ENCODE results near the gene SUPT3H. TPM values are rescaled to one million over a fixed set of nuclear protein-coding genes. Genes with fewer than 3 reads are reported as not detected.

Gene SUPT3H
- total and polyA plus RNA-seq, 9 donors = 10.3 to 23.1 (median 16.2) TPM

GRCh38 chr6:44960898-44961297 lies 416.8 kb downstream of the SUPT3H start:
- intact Hi-C loops (cut with DNase I) = no loop called here
- 89 to 91% (median 90%) methylated on average over 4 of the region's 4 CpGs for WGBS, 3 donors
- no peaks in the 10 kb centered on the region for H3K4me1 ChIP-seq (ENCODE audit: insufficient read depth)

GRCh38 chr6:44959651-44960050 lies 418.1 kb downstream of the SUPT3H start:
- 78 to 88% (median 85%) methylated on average over 3 of the region's 3 CpGs for WGBS, 3 donors
- intact Hi-C loops (cut with DNase I) = no loop called here
- TF ChIP-seq POLR2A (IDR thresholded peaks at IDR 0.05) (no peak), CTCF (IDR thresholded peaks at IDR 0.05) (no peak), EP300 (IDR thresholded peaks at IDR 0.05) (no peak)
- Histone ChIP-seq H3K27me3 (no peaks in the 10 kb centered on the region), H3K4me1 (ENCODE audit: insufficient read depth) (no peaks in the 10 kb centered on the region), H3K36me3 (no peaks in the 10 kb centered on the region), H3K9me3 (no peaks in the 10 kb centered on the region), H3K27ac (no peak overlapping the region), H3K4me3 (no peak overlapping the region)
- no peak for DNase-seq

More at GRCh38 chr6:44960898-44961297, 416.8 kb downstream of the SUPT3H start:
- Histone ChIP-seq H3K36me3 (no peaks in the 10 kb centered on the region), H3K27me3 (no peaks in the 10 kb centered on the region), H3K9me3 (no peaks in the 10 kb centered on the region), H3K27ac (no peak overlapping the region), H3K4me3 (no peak overlapping the region)
- DNase-seq = no peak
- TF ChIP-seq EP300 (IDR thresholded peaks at IDR 0.05) (no peak), CTCF (IDR thresholded peaks at IDR 0.05) (no peak)

DNA sequence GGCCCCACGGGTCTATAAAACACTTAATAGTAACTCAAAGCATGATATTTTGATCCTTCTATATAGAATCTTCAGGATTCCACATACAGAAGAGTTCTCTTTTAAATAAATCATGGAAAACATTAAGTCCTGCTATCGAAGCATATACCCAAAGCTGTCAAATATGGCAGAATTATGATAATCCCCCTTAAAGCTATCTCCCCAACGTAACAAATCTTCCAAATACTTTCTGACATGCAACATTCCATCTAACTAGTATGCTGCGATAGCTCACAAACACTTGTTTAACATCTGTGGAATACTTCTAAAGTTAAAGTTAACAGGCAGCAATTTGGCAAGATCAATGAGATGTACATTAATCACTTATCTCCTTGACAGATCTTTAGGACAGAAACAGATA lies 420.6 kb downstream of the SUPT3H start:
- H3K27me3 ChIP-seq = no peaks in the 10 kb centered on the region
- H3K4me1 ChIP-seq (ENCODE audit: insufficient read depth) = no peaks in the 10 kb centered on the region
- no peaks in the 10 kb centered on the region for H3K36me3 ChIP-seq
- 60 to 68% (median 63%) methylated on average over 4 of the region's 4 CpGs for WGBS, 3 donors
- no peak overlapping the region for H3K27ac ChIP-seq
- intact Hi-C loops (cut with DNase I) = no loop called here
- no peaks in the 10 kb centered on the region for H3K9me3 ChIP-seq
- no peak overlapping the region for H3K4me3 ChIP-seq
- TF ChIP-seq EP300 (IDR thresholded peaks at IDR 0.05) (no peak), POLR2A (IDR thresholded peaks at IDR 0.05) (no peak), CTCF (IDR thresholded peaks at IDR 0.05) (no peak)
- DNase-seq = no peak

DNA sequence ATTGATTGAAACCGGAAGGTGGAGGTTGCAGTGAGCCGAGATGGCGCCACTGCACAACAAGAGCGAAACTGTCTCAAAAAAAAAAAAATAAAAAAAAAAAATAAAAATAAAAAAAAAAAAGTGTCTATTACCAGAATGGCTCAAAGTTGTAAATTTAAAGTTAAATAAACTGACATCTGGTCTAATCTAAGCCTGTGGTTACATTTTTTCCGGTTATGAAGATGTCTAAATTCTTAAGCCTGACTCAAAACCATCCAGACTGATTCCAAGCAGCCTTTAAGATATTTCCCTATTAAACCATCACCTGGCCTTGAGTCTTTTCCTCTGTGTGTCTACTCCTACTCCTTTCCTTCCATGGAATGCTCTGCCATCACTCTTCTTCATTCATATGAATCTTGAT lies 421.3 kb downstream of the SUPT3H start:
- Histone ChIP-seq H3K4me1 (ENCODE audit: insufficient read depth) (no peaks in the 10 kb centered on the region), H3K4me3 (no peak overlapping the region), H3K27ac (no peak overlapping the region), H3K36me3 (no peaks in the 10 kb centered on the region), H3K27me3 (no peaks in the 10 kb centered on the region), H3K9me3 (no peaks in the 10 kb centered on the region)
- intact Hi-C loops (cut with DNase I) = no loop called here
- TF ChIP-seq POLR2A (IDR thresholded peaks at IDR 0.05) = no peak
- no peak for TF ChIP-seq CTCF (IDR thresholded peaks at IDR 0.05)
- no peak for TF ChIP-seq EP300 (IDR thresholded peaks at IDR 0.05)
- WGBS, 3 donors = 88 to 92% (median 91%) methylated on average over 5 of the region's 5 CpGs
- no peak for DNase-seq

DNA sequence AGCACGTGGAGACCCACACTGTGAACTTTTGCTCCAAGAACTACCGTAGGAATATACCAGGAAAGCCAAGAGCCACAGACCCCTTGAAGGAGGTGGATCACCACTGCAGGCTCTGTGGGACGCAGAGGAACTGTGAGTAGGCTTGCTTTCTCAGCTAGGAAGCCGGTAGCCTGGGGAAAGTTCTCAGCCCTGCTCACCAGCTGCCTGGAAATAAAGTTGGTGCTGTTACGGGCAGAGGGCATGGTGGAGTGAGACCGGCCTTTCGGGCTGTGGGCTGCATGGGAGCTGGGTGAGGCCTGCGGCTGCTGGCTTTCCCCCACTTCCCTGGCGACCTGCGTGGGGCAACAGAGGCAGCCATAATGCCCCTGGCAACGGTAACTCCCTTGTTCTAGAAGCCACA lies 422.6 kb downstream of the SUPT3H start:
- Histone ChIP-seq H3K27me3 (no peaks in the 10 kb centered on the region), H3K36me3 (no peaks in the 10 kb centered on the region), H3K4me3 (no peak overlapping the region), H3K9me3 (no peaks in the 10 kb centered on the region), H3K27ac (no peak overlapping the region), H3K4me1 (ENCODE audit: insufficient read depth) (no peaks in the 10 kb centered on the region)
- WGBS, 3 donors = 95 to 97% (median 96%) methylated on average over 11 of the region's 11 CpGs
- DNase-seq = no peak
- TF ChIP-seq CTCF (IDR thresholded peaks at IDR 0.05) (no peak), EP300 (IDR thresholded peaks at IDR 0.05) (no peak), POLR2A (IDR thresholded peaks at IDR 0.05) (no peak)
- intact Hi-C loops (cut with DNase I) = no loop called here

Measured in ovary (tissue), 9 donors.